ENCODE measurements around the gene RPTN.

DNA sequence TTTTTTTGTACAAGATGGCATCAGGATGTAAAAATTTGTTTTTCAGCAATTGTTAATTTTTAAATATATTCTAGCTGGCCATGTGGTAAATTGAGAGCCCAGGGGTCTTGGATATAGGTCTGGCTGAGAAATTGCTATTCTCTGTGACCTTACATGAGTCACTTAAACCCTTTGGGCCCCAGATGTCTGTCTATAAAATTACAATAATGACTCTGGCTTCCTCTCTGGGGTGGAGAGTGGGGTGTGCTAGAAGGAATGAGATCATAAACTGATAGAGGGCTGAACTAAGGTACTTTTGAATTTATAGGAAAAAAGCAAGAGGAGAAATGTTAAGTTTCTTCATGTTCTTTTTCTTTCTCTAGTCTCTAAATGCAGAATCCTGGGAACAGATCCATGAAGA is 31.4 kb downstream of the RPTN start:
- TF ChIP-seq GATA3 (IDR thresholded peaks at IDR 0.05; ENCODE audit: low read depth, low read length) (no peak), GATA2 (IDR thresholded peaks at IDR 0.05; ENCODE audit: low read depth, low read length) (no peak)
